ENCODE measurements around the gene USP32.
A peak's percentile ranks its signal among the peaks of the same experiment; 100 is the strongest.
"Not testable (repeated sequence)": the region's sequence is repeated elsewhere in the genome, so short reads cannot be mapped to it uniquely, and the experiment has no call there.

Gene USP32

GRCh38 chr17:60193482-60193881 is 198.5 kb downstream of the USP32 start:
- no peak for TF ChIP-seq CTCF (IDR thresholded peaks at IDR 0.05)
- peaks cover 59% of the 10 kb centered on the region for H3K36me3 Mint-ChIP-seq (ENCODE audit: low read depth)
- H3K27ac Mint-ChIP-seq = no peak overlapping the region
- H3K4me1 Mint-ChIP-seq = no peaks in the 10 kb centered on the region
- no peak for DNase-seq
- no peak overlapping the region for H3K4me3 Mint-ChIP-seq
- no peaks in the 10 kb centered on the region for H3K27me3 Mint-ChIP-seq (ENCODE audit: low read depth, poor library complexity)
- no peaks in the 10 kb centered on the region for H3K9me3 Mint-ChIP-seq

- peaks cover 54% of the 10 kb centered on the region for H3K36me3 Mint-ChIP-seq (ENCODE audit: low read depth)
- H3K4me3 Mint-ChIP-seq; DNase-seq; H3K4me1 Mint-ChIP-seq; H3K9me3 Mint-ChIP-seq; H3K27me3 Mint-ChIP-seq (ENCODE audit: low read depth, poor library complexity); H3K27ac Mint-ChIP-seq: not testable (repeated sequence)
Measured at GRCh38 chr17:60193032-60193431, 198.9 kb downstream of the USP32 start.

- not testable (repeated sequence) for H3K4me3 Mint-ChIP-seq; H3K27ac Mint-ChIP-seq; H3K4me1 Mint-ChIP-seq; DNase-seq; H3K27me3 Mint-ChIP-seq (ENCODE audit: low read depth, poor library complexity); H3K9me3 Mint-ChIP-seq
- H3K36me3 Mint-ChIP-seq (ENCODE audit: low read depth) = peaks cover 35% of the 10 kb centered on the region
Measured at GRCh38 chr17:60190032-60190431, 201.9 kb downstream of the USP32 start.

- H3K9me3 Mint-ChIP-seq = no peaks in the 10 kb centered on the region
- H3K27ac Mint-ChIP-seq = no peak overlapping the region
- peaks cover 27% of the 10 kb centered on the region for H3K36me3 Mint-ChIP-seq (ENCODE audit: low read depth)
- no peaks in the 10 kb centered on the region for H3K4me1 Mint-ChIP-seq
- no peak overlapping the region for H3K4me3 Mint-ChIP-seq
- no peaks in the 10 kb centered on the region for H3K27me3 Mint-ChIP-seq (ENCODE audit: low read depth, poor library complexity)
- DNase-seq = no peak
- TF ChIP-seq CTCF (IDR thresholded peaks at IDR 0.05) = no peak
Measured at GRCh38 chr17:60188759-60189158, 203.2 kb downstream of the USP32 start.

GRCh38 chr17:60186846-60187745 is 204.8 kb downstream of the USP32 start:
- H3K4me1 Mint-ChIP-seq; H3K27ac Mint-ChIP-seq; H3K9me3 Mint-ChIP-seq; H3K4me3 Mint-ChIP-seq; DNase-seq; H3K27me3 Mint-ChIP-seq (ENCODE audit: low read depth, poor library complexity): not testable (repeated sequence)
- H3K36me3 Mint-ChIP-seq (ENCODE audit: low read depth) = peaks cover 31% of the 10 kb centered on the region

- peaks cover 33% of the 10 kb centered on the region for H3K36me3 Mint-ChIP-seq (ENCODE audit: low read depth)
- H3K9me3 Mint-ChIP-seq; H3K27ac Mint-ChIP-seq; DNase-seq; H3K4me1 Mint-ChIP-seq; H3K4me3 Mint-ChIP-seq; H3K27me3 Mint-ChIP-seq (ENCODE audit: low read depth, poor library complexity): not testable (repeated sequence)
Measured at GRCh38 chr17:60186372-60186771, 205.6 kb downstream of the USP32 start.

GRCh38 chr17:60180380-60180779 is 211.6 kb downstream of the USP32 start:
- Mint-ChIP-seq H3K36me3 (ENCODE audit: low read depth) (peaks cover 49% of the 10 kb centered on the region), H3K27ac (peak overlapping the region; percentile 14)
- not testable (repeated sequence) for H3K27me3 Mint-ChIP-seq (ENCODE audit: low read depth, poor library complexity); H3K4me3 Mint-ChIP-seq; DNase-seq; H3K4me1 Mint-ChIP-seq; H3K9me3 Mint-ChIP-seq

- not testable (repeated sequence) for H3K9me3 Mint-ChIP-seq; H3K27ac Mint-ChIP-seq; H3K27me3 Mint-ChIP-seq (ENCODE audit: low read depth, poor library complexity); H3K4me1 Mint-ChIP-seq; DNase-seq; H3K4me3 Mint-ChIP-seq
- H3K36me3 Mint-ChIP-seq (ENCODE audit: low read depth) = peaks cover 42% of the 10 kb centered on the region
Measured at GRCh38 chr17:60178180-60178579, 213.8 kb downstream of the USP32 start.

GRCh38 chr17:60176763-60177162 is 215.2 kb downstream of the USP32 start:
- H3K4me3 Mint-ChIP-seq; H3K4me1 Mint-ChIP-seq; H3K27ac Mint-ChIP-seq; H3K27me3 Mint-ChIP-seq (ENCODE audit: low read depth, poor library complexity); H3K9me3 Mint-ChIP-seq; DNase-seq: not testable (repeated sequence)
- peaks cover 41% of the 10 kb centered on the region for H3K36me3 Mint-ChIP-seq (ENCODE audit: low read depth)

GRCh38 chr17:60174767-60175166 is 217.2 kb downstream of the USP32 start:
- H3K4me3 Mint-ChIP-seq; H3K27ac Mint-ChIP-seq; H3K27me3 Mint-ChIP-seq (ENCODE audit: low read depth, poor library complexity); H3K9me3 Mint-ChIP-seq; DNase-seq: not testable (repeated sequence)
- H3K4me1 Mint-ChIP-seq = peaks cover 21% of the 10 kb centered on the region
- peaks cover 26% of the 10 kb centered on the region for H3K36me3 Mint-ChIP-seq (ENCODE audit: low read depth)

Measured in nephron progenitor cell (in vitro differentiated cells).